WERI-Rb-1 (cell line): ENCODE measurements around the gene XRCC1.
A peak's percentile ranks its signal among the peaks of the same experiment; 100 is the strongest.

Source experiments
- DNase-seq: peaks from one replicate; pipeline ENCODE4 v3.0.0-alpha.2; 2020
- H3K27ac ChIP-seq: fragments of 250-450 bp; sonication (Bioruptor Pico); 2 replicates; pipeline ENCODE4 v1.5.1; 2020; ENCODE audit warnings: mild to moderate bottlenecking, moderate library complexity
- H3K27me3 ChIP-seq: fragments of 250-450 bp; sonication (Bioruptor Pico); 2 replicates; pipeline ENCODE4 v1.5.1; 2021; ENCODE audit warnings: mild to moderate bottlenecking, low read depth, moderate library complexity; ENCODE audit not compliant: insufficient read depth, severe bottlenecking
- H3K36me3 ChIP-seq: fragments of 250-450 bp; sonication (Bioruptor Pico); 2 replicates; pipeline ENCODE4 v1.5.1; 2020; ENCODE audit warnings: mild to moderate bottlenecking, moderate library complexity
- H3K4me3 ChIP-seq: 2 replicates; pipeline ENCODE4 v1.5.1; 2011; ENCODE audit warnings: low read depth, mild to moderate bottlenecking, control low read depth, low read length
- H3K9me3 ChIP-seq: fragments of 250-450 bp; sonication (Bioruptor Pico); 2 replicates; pipeline ENCODE4 v1.5.1; 2021; ENCODE audit warnings: mild to moderate bottlenecking, moderate library complexity; ENCODE audit not compliant: severe bottlenecking
- TF ChIP-seq, protein P1 (sequence below): IDR thresholded peaks from 2 replicates; pipeline ENCODE4 v1.5.1; 2011; ENCODE audit warnings: low read depth, mild to moderate bottlenecking, control low read depth, inconsistent platforms, low read length

Gene XRCC1

DNA sequence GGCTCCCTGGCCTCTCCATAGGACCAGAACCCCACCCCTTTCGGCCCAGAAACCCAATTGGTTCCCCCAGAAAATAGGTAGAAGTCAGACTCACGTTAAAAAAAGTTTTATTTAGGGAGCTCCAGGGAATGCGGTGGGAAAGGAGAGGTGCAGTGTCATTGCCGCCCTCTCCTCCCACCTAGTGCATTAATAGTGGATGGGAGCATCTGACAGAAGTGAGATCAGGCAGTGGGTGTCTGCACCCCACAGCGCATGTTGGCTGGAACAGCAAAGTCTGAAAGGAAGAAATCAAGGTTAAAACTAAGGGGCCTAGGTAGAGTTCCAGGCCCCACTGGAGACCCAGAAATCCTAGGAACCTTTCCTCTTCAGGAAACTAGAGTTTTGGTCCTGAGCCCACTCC, 68.7 kb downstream of the XRCC1 start:
- Histone ChIP-seq H3K4me3 (no peak overlapping the region), H3K36me3 (peaks cover 17% of the 10 kb centered on the region), H3K9me3 (no peaks in the 10 kb centered on the region), H3K27me3 (no peaks in the 10 kb centered on the region), H3K27ac (no peak overlapping the region)
- no peak for DNase-seq
- TF ChIP-seq, protein P1, sequence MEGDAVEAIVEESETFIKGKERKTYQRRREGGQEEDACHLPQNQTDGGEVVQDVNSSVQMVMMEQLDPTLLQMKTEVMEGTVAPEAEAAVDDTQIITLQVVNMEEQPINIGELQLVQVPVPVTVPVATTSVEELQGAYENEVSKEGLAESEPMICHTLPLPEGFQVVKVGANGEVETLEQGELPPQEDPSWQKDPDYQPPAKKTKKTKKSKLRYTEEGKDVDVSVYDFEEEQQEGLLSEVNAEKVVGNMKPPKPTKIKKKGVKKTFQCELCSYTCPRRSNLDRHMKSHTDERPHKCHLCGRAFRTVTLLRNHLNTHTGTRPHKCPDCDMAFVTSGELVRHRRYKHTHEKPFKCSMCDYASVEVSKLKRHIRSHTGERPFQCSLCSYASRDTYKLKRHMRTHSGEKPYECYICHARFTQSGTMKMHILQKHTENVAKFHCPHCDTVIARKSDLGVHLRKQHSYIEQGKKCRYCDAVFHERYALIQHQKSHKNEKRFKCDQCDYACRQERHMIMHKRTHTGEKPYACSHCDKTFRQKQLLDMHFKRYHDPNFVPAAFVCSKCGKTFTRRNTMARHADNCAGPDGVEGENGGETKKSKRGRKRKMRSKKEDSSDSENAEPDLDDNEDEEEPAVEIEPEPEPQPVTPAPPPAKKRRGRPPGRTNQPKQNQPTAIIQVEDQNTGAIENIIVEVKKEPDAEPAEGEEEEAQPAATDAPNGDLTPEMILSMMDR = no peak

GRCh38 chr19:43505941-43506340, 69.4 kb downstream of the XRCC1 start:
- peaks cover 21% of the 10 kb centered on the region for H3K36me3 ChIP-seq
- DNase-seq = no peak
- TF ChIP-seq, protein P1 = no peak

DNA sequence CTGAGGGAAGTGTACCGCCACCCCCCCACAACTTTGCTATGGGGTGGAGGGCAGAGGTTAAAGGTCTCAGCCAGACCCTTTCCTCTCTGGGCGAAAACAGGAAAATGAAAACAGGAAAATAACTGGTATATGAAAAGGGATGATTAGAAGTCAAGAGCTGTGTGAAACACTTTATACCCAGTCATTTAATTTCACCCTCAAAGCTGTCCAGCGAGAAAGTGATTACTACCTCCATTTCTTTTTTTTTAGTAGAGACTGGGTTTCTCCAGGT, 70.2 kb downstream of the XRCC1 start:
- DNase-seq = no peak
- TF ChIP-seq, protein P1 = no peak
- peak overlapping the region; percentile 65; the same call in 1 of the 2 replicates for H3K27ac ChIP-seq
- peaks cover 21% of the 10 kb centered on the region for H3K36me3 ChIP-seq
- no peaks in the 10 kb centered on the region for H3K9me3 ChIP-seq
- H3K4me3 ChIP-seq = peak overlapping the region; percentile 72
- no peaks in the 10 kb centered on the region for H3K27me3 ChIP-seq

More at GRCh38 chr19:43505941-43506340, 69.4 kb downstream of the XRCC1 start:
- H3K27ac ChIP-seq = no peak overlapping the region
- H3K27me3 ChIP-seq = no peaks in the 10 kb centered on the region
- no peak overlapping the region for H3K4me3 ChIP-seq
- no peaks in the 10 kb centered on the region for H3K9me3 ChIP-seq

DNA sequence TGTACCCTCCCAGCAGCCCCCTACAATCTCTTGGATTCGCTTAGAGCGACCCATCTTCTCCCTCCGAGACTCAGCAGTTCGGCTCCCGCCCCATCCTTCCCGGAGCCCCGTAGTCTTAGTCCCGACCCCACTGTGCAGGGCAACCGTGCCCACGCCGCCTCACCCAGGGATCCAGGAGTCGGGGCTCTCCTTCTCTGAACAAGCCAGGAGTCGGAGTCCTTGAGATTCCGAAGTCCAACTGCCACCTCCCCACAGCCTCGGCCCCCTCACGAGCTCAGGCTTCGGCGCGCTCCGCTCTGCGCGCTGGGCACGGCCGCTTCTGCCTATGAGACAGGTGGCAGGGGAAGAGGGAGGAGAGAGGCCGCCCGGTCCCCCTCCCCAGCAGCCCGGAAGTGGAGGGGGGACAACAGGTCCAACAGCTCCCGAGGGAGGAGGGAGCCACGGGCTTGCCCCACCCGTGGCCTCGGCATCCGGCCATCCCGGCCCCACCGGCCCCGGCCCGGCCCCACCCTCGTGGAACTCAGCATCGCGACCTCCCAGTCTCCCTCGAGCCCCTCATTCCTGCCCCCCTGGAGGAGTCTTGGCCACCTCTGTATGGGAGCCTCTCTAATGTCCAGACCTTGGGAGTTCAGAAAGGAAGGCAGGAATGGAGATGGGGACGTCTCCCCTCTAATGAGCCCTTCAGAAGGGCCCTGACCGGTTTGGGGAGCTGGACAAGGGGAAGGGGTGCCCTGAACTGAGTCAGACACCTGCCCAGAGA, 70.7 kb downstream of the XRCC1 start, which contains the start of gene PHLDB3:
Gene PHLDB3 (minus strand): TSS at position 321 of the 760 bp plus-strand sequence. CDS start 628 bp downstream, outside the sequence.
- DNase-seq = peak; percentile 65
- TF ChIP-seq, protein P1 = no peak
- H3K27ac ChIP-seq = peak within 1 kb of the TSS; percentile 65
- H3K36me3 ChIP-seq = peaks cover 18% of the 10 kb centered on the region
- H3K9me3 ChIP-seq = no peaks in the 10 kb centered on the region
- H3K4me3 ChIP-seq = peak within 1 kb of the TSS; percentile 72
- H3K27me3 ChIP-seq = no peaks in the 10 kb centered on the region

- peak; percentile 98 for DNase-seq
- TF ChIP-seq, protein P1 = peak; percentile 37; the same call in 1 of the 2 replicates
- peak overlapping the region; percentile 72 for H3K4me3 ChIP-seq
- peaks cover 13% of the 10 kb centered on the region for H3K36me3 ChIP-seq
- H3K9me3 ChIP-seq = no peaks in the 10 kb centered on the region
- H3K27me3 ChIP-seq = no peaks in the 10 kb centered on the region
- peak overlapping the region; percentile 65 for H3K27ac ChIP-seq
Measured at GRCh38 chr19:43503501-43504425, 71.6 kb downstream of the XRCC1 start.
